GM18520 (cell line): Measurements from ENCODE around the gene PFKFB2.

Source experiments
- ATAC-seq: cut with Tn5 transposase; IDR thresholded peaks from one replicate; pipeline ENCODE4 v1.9.1; 2021; ENCODE audit not compliant: unreplicated experiment

The PFKFB2 gene

GRCh38 chr1:207021876-207022596 is 31.0 kb upstream of the PFKFB2 start:
- no peak for ATAC-seq

GRCh38 chr1:207022996-207023679 is 29.9 kb upstream of the PFKFB2 start:
- no peak for ATAC-seq

- no peak for ATAC-seq
These were observed 28.6 kb upstream of the PFKFB2 start for GRCh38 chr1:207024202-207025145.

GRCh38 chr1:207025146-207025880 is 27.8 kb upstream of the PFKFB2 start:
- ATAC-seq: no peak

- ATAC-seq: no peak
These were observed 27.0 kb upstream of the PFKFB2 start for GRCh38 chr1:207026104-207026534.

GRCh38 chr1:207027206-207027777 is 25.8 kb upstream of the PFKFB2 start:
- no peak for ATAC-seq

- ATAC-seq: no peak
These were observed 25.2 kb upstream of the PFKFB2 start for GRCh38 chr1:207027921-207028320.

GRCh38 chr1:207028884-207029650 is 24.0 kb upstream of the PFKFB2 start:
- ATAC-seq: no peak

- ATAC-seq: no peak
These were observed 23.2 kb upstream of the PFKFB2 start for GRCh38 chr1:207029701-207030521.

- no peak for ATAC-seq
These were observed 22.5 kb upstream of the PFKFB2 start for GRCh38 chr1:207030522-207031009.

GRCh38 chr1:207031016-207031415 is 22.1 kb upstream of the PFKFB2 start:
- ATAC-seq: no peak

GRCh38 chr1:207031632-207032264 is 21.3 kb upstream of the PFKFB2 start:
- no peak for ATAC-seq

- ATAC-seq: no peak
These were observed 20.5 kb upstream of the PFKFB2 start, which contains the start of gene C1orf116 for GRCh38 chr1:207032528-207033017. TSS of gene C1orf116 (minus strand) at chr1:207032756. CDS start at chr1:207027598, 5,158 bp downstream.

- no peak for ATAC-seq
These were observed 19.8 kb upstream of the PFKFB2 start for GRCh38 chr1:207033302-207033701.

GRCh38 chr1:207034208-207034607 is 18.9 kb upstream of the PFKFB2 start:
- no peak for ATAC-seq

GRCh38 chr1:207034998-207035397 is 18.1 kb upstream of the PFKFB2 start:
- no peak for ATAC-seq

- ATAC-seq: no peak
These were observed 17.1 kb upstream of the PFKFB2 start for GRCh38 chr1:207035877-207036551.
